GM18520 (cell line): ENCODE data around the gene TMED1.
A peak's percentile ranks its signal among the peaks of the same experiment; 100 is the strongest.
"Not testable (repeated sequence)": the region's sequence is repeated elsewhere in the genome, so short reads cannot be mapped to it uniquely, and the experiment has no call there.

ENCODE experiments used
- ATAC-seq: cut with Tn5 transposase; IDR thresholded peaks from one replicate; pipeline ENCODE4 v1.9.1; 2021; ENCODE audit not compliant: unreplicated experiment

Gene TMED1

GRCh38 chr19:10835754-10836478 is at the start of gene TMED1:
Gene TMED1, minus strand, starts transcription at chr19:10836212. Its CDS starts 21 bp downstream, at chr19:10836191.
- ATAC-seq, result peak; percentile 65

- ATAC-seq, result no peak
These were observed 49.5 kb upstream of the TMED1 start for GRCh38 chr19:10885201-10886169.

- no peak for ATAC-seq
These were observed 48.3 kb upstream of the TMED1 start for GRCh38 chr19:10884274-10884673.

GRCh38 chr19:10882108-10882457 is 46.1 kb upstream of the TMED1 start:
- no peak for ATAC-seq

GRCh38 chr19:10881403-10882107 is 45.5 kb upstream of the TMED1 start:
- no peak for ATAC-seq

GRCh38 chr19:10878253-10878652 is 42.2 kb upstream of the TMED1 start:
- ATAC-seq, result no peak

GRCh38 chr19:10877608-10878007 is 41.6 kb upstream of the TMED1 start:
- not testable (repeated sequence) for ATAC-seq

- ATAC-seq, result peak; percentile 39
These were observed 40.6 kb upstream of the TMED1 start for GRCh38 chr19:10876459-10877240.

- ATAC-seq, result no peak
These were observed 38.0 kb upstream of the TMED1 start for GRCh38 chr19:10874024-10874423.

- no peak for ATAC-seq
These were observed 36.6 kb upstream of the TMED1 start for GRCh38 chr19:10872546-10873107.

- ATAC-seq, result peak; percentile 3
These were observed 35.9 kb upstream of the TMED1 start for GRCh38 chr19:10871711-10872545.

GRCh38 chr19:10870955-10871603 is 35.1 kb upstream of the TMED1 start, which contains the start of gene CARM1:
Gene CARM1, plus strand, starts transcription at chr19:10871553. Its CDS starts 150 bp downstream, at chr19:10871703.
- peak; percentile 67 for ATAC-seq

GRCh38 chr19:10870501-10870954 is 34.5 kb upstream of the TMED1 start:
- ATAC-seq, result no peak

- not testable (repeated sequence) for ATAC-seq
These were observed 33.9 kb upstream of the TMED1 start for GRCh38 chr19:10869872-10870311.

- no peak for ATAC-seq
These were observed 33.0 kb upstream of the TMED1 start for GRCh38 chr19:10868872-10869547.

GRCh38 chr19:10866495-10866894 is 30.5 kb upstream of the TMED1 start:
- ATAC-seq, result no peak

- no peak for ATAC-seq
These were observed 28.5 kb upstream of the TMED1 start for GRCh38 chr19:10864538-10864899.

- no peak for ATAC-seq
These were observed 27.2 kb upstream of the TMED1 start for GRCh38 chr19:10863107-10863717.
